Activated T-helper 17 cell treated with anti-CD3 and anti-CD28 coated beads, Interleukin-2, amount 50 U/mL, for 72 hours (primary cell): Measurements from ENCODE around the gene MAML2. TPM values are rescaled to one million over a fixed set of nuclear protein-coding genes. Genes with fewer than 3 reads are reported as not detected.

Experiments
- ATAC-seq: fragments of 150-1000 bp; cut with Tn5 transposase; replicated peaks from 2 replicates; pipeline ENCODE4 v1.10.0; 2021; ENCODE audit warnings: mild to moderate bottlenecking, moderate library complexity
- H3K27ac Mint-ChIP-seq: one replicate; pipeline ENCODE4 v1.8.0; 2022; ENCODE audit warnings: mixed read lengths
- H3K27me3 Mint-ChIP-seq: one replicate; pipeline ENCODE4 v1.8.0; 2022; ENCODE audit warnings: mixed read lengths
- H3K36me3 Mint-ChIP-seq: one replicate; pipeline ENCODE4 v1.8.0; 2022; ENCODE audit warnings: low read depth, mild to moderate bottlenecking, mixed read lengths
- H3K4me1 Mint-ChIP-seq: one replicate; pipeline ENCODE4 v1.8.0; 2022; ENCODE audit warnings: mixed read lengths
- H3K4me3 Mint-ChIP-seq: one replicate; pipeline ENCODE4 v1.8.0; 2022; ENCODE audit warnings: mild to moderate bottlenecking, mixed read lengths
- H3K9me3 Mint-ChIP-seq: one replicate; pipeline ENCODE4 v1.8.0; 2022; ENCODE audit warnings: mixed read lengths
- total RNA-seq, 2 donors: library from RNA; stranded (reverse); gene quantifications; one replicate each; pipeline ENCODE4 v1.2.3, GENCODE V29; 2022

Gene MAML2
- total RNA-seq, 2 donors from 2014 or later: 11.2 to 17.4 TPM

GRCh38 chr11:96155627-96156378 lies 187.2 kb downstream of the MAML2 start:
- H3K9me3 Mint-ChIP-seq: no peaks in the 10 kb centered on the region
- no peaks in the 10 kb centered on the region for H3K27me3 Mint-ChIP-seq
- peak overlapping the region; percentile 96 for H3K27ac Mint-ChIP-seq
- H3K4me1 Mint-ChIP-seq: peaks cover 24% of the 10 kb centered on the region
- H3K36me3 Mint-ChIP-seq: peaks cover 6% of the 10 kb centered on the region
- peak overlapping the region; percentile 83 for H3K4me3 Mint-ChIP-seq
- peak; percentile 79 for ATAC-seq

DNA sequence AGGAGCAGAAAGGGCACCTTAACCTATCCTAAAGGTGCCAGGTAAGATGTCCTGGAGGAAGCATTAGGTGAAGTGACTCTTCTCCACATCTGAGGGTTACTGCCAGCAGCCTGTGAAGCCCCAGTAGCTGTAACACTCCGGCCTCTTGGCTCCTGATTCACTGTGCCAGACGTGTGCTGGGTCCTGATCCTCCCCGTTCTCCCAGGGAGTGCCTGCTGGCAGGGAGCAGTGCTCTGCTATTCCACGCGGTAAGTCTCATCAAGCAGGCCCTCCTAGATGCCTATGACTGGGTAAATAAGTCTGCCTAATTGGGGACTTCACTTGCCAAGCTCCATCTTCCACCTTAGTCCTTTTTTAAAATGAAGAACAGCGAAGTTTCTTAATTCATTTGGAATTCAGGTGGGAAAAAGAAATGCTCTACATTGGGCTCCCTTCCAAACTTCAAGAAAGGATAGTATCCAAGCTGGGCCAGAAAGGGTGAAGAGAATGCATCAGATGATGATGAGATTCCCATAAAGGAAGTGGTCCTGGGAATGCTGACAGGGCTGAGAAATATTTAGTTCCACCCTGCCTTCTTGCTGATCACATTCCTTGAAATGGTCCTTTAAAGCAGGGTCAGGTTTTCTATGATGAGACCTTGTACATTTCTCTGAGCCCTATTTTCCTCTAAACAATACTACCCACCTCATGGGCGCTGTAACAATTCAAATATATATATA lies 188.0 kb downstream of the MAML2 start:
- ATAC-seq: no peak
- H3K27ac Mint-ChIP-seq: peak overlapping the region; percentile 24
- peaks cover 24% of the 10 kb centered on the region for H3K4me1 Mint-ChIP-seq

DNA sequence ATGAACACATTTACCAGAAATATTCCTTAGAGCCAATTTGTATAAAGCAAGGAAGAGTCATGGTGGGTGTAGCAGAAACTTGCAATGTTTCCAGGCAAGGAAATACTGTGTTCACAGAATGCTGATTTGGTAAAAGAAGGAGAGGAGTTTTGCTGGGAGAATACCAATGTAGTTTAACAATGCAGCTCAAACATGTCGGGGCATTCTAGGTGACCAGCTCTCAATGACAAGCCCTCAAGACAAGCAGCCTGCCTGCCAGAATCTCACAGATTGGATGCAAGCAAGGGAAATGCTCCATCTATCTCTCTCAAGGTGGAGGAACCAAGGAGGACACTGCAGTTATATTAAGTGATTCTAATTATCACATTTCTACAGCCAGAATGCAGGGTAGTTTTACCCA lies 190.4 kb downstream of the MAML2 start:
- no peaks in the 10 kb centered on the region for H3K9me3 Mint-ChIP-seq
- peaks cover 27% of the 10 kb centered on the region for H3K4me1 Mint-ChIP-seq
- H3K4me3 Mint-ChIP-seq: no peak overlapping the region
- no peaks in the 10 kb centered on the region for H3K27me3 Mint-ChIP-seq
- ATAC-seq: no peak
- H3K36me3 Mint-ChIP-seq: peaks cover 6% of the 10 kb centered on the region
- no peak overlapping the region for H3K27ac Mint-ChIP-seq

More for the DNA sequence above, 188.0 kb downstream of the MAML2 start:
- Mint-ChIP-seq H3K27me3 (no peaks in the 10 kb centered on the region), H3K9me3 (no peaks in the 10 kb centered on the region), H3K4me3 (no peak overlapping the region), H3K36me3 (peaks cover 6% of the 10 kb centered on the region)

GRCh38 chr11:96151501-96151900 lies 191.5 kb downstream of the MAML2 start:
- Mint-ChIP-seq H3K4me3 (no peak overlapping the region), H3K27ac (no peak overlapping the region), H3K36me3 (peaks cover 6% of the 10 kb centered on the region), H3K4me1 (peaks cover 16% of the 10 kb centered on the region), H3K9me3 (no peaks in the 10 kb centered on the region), H3K27me3 (no peaks in the 10 kb centered on the region)
- no peak for ATAC-seq

- no peak for ATAC-seq
- Mint-ChIP-seq H3K27ac (no peak overlapping the region), H3K4me1 (peaks cover 7% of the 10 kb centered on the region), H3K9me3 (no peaks in the 10 kb centered on the region), H3K27me3 (no peaks in the 10 kb centered on the region), H3K36me3 (no peaks in the 10 kb centered on the region), H3K4me3 (no peak overlapping the region)
Observed at GRCh38 chr11:96150609-96151008, 192.4 kb downstream of the MAML2 start.

GRCh38 chr11:96149743-96150555 lies 193.0 kb downstream of the MAML2 start:
- Mint-ChIP-seq H3K27me3 (no peaks in the 10 kb centered on the region), H3K27ac (no peak overlapping the region), H3K4me1 (peaks cover 9% of the 10 kb centered on the region), H3K4me3 (no peak overlapping the region), H3K9me3 (no peaks in the 10 kb centered on the region), H3K36me3 (no peaks in the 10 kb centered on the region)
- peak; percentile 88 for ATAC-seq

DNA sequence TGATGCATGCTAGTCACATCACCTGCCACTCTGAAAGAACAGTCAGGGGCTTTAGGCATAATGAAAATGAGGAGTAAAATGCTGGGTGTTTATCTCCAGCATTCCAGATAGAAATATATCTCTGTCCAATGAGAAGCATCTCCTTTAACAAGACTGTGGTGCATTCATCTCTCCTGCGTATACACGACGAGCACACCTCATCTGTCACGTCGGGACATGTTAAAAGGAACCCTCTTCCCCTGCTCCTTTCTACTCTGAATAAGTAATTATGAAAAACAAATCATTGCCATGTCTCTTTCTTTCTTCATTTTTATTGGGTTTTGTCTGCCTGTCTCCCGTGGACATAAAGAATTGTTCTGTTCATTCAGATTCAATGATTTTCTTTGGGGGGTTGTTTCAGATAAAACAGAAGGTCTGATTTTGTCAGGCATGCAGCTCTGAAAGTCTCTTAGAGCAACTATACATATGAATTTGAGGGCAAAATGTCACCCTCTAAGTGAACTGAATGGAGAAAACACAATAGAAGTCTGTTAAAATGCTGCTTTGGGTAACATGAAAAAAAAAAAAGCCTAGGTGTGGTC lies 195.0 kb downstream of the MAML2 start:
- H3K27me3 Mint-ChIP-seq: no peaks in the 10 kb centered on the region
- no peaks in the 10 kb centered on the region for H3K36me3 Mint-ChIP-seq
- no peak overlapping the region for H3K4me3 Mint-ChIP-seq
- H3K27ac Mint-ChIP-seq: peak overlapping the region; percentile 34
- no peaks in the 10 kb centered on the region for H3K9me3 Mint-ChIP-seq
- no peak for ATAC-seq
- peaks cover 9% of the 10 kb centered on the region for H3K4me1 Mint-ChIP-seq

- ATAC-seq: no peak
- Mint-ChIP-seq H3K9me3 (no peaks in the 10 kb centered on the region), H3K4me1 (peaks cover 9% of the 10 kb centered on the region), H3K36me3 (no peaks in the 10 kb centered on the region), H3K27me3 (no peaks in the 10 kb centered on the region), H3K4me3 (no peak overlapping the region), H3K27ac (no peak overlapping the region)
Observed at GRCh38 chr11:96147186-96147585, 195.8 kb downstream of the MAML2 start.

GRCh38 chr11:96146765-96147164 lies 196.2 kb downstream of the MAML2 start:
- no peak for ATAC-seq
- H3K27ac Mint-ChIP-seq: no peak overlapping the region
- no peaks in the 10 kb centered on the region for H3K9me3 Mint-ChIP-seq
- H3K4me3 Mint-ChIP-seq: no peak overlapping the region
- peaks cover 9% of the 10 kb centered on the region for H3K4me1 Mint-ChIP-seq
- no peaks in the 10 kb centered on the region for H3K27me3 Mint-ChIP-seq
- no peaks in the 10 kb centered on the region for H3K36me3 Mint-ChIP-seq

GRCh38 chr11:96145163-96145585 lies 197.8 kb downstream of the MAML2 start:
- no peak for ATAC-seq
- Mint-ChIP-seq H3K4me1 (peaks cover 21% of the 10 kb centered on the region), H3K4me3 (no peak overlapping the region), H3K9me3 (no peaks in the 10 kb centered on the region), H3K36me3 (no peaks in the 10 kb centered on the region), H3K27me3 (no peaks in the 10 kb centered on the region), H3K27ac (peak overlapping the region; percentile 6)

DNA sequence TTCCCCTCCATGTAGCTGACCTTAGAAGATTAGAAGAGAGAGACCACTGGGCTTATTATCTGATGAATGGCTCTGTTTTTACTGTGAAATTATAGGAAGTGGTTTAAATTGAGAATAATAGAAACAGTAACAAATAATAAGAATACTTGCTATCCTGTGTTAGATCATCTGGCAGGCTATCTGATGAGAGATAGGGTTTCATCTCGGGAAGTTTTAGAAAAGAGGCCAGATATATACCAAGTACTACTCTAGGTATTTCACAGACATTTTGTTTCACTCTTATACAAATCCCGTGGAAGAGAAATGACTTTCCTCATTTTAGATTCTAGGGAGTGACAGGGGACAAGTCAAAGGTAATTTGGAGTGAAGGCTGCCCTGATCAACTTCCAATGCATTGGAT lies 198.4 kb downstream of the MAML2 start:
- Mint-ChIP-seq H3K27me3 (no peaks in the 10 kb centered on the region), H3K36me3 (no peaks in the 10 kb centered on the region), H3K4me3 (no peak overlapping the region), H3K9me3 (no peaks in the 10 kb centered on the region), H3K4me1 (peaks cover 27% of the 10 kb centered on the region), H3K27ac (no peak overlapping the region)
- no peak for ATAC-seq

GRCh38 chr11:96143041-96143521 lies 199.9 kb downstream of the MAML2 start:
- H3K27me3 Mint-ChIP-seq: no peaks in the 10 kb centered on the region
- no peak overlapping the region for H3K4me3 Mint-ChIP-seq
- no peaks in the 10 kb centered on the region for H3K36me3 Mint-ChIP-seq
- no peak overlapping the region for H3K27ac Mint-ChIP-seq
- peaks cover 31% of the 10 kb centered on the region for H3K4me1 Mint-ChIP-seq
- H3K9me3 Mint-ChIP-seq: no peaks in the 10 kb centered on the region
- no peak for ATAC-seq

GRCh38 chr11:96141626-96142025 lies 201.4 kb downstream of the MAML2 start:
- no peak overlapping the region for H3K27ac Mint-ChIP-seq
- H3K4me3 Mint-ChIP-seq: no peak overlapping the region
- H3K27me3 Mint-ChIP-seq: no peaks in the 10 kb centered on the region
- no peaks in the 10 kb centered on the region for H3K36me3 Mint-ChIP-seq
- H3K4me1 Mint-ChIP-seq: peaks cover 39% of the 10 kb centered on the region
- no peak for ATAC-seq
- no peaks in the 10 kb centered on the region for H3K9me3 Mint-ChIP-seq

GRCh38 chr11:96139691-96140090 lies 203.3 kb downstream of the MAML2 start:
- Mint-ChIP-seq H3K36me3 (no peaks in the 10 kb centered on the region), H3K4me3 (peak overlapping the region; percentile 71)

More at GRCh38 chr11:96139691-96140090, 203.3 kb downstream of the MAML2 start:
- H3K27ac Mint-ChIP-seq: peak overlapping the region; percentile 73
- no peaks in the 10 kb centered on the region for H3K9me3 Mint-ChIP-seq
- ATAC-seq: no peak
- H3K27me3 Mint-ChIP-seq: no peaks in the 10 kb centered on the region
- peaks cover 44% of the 10 kb centered on the region for H3K4me1 Mint-ChIP-seq
